ENCODE measurements around the gene PKHD1. TPM values are rescaled to one million over a fixed set of nuclear protein-coding genes. Genes with fewer than 3 reads are reported as not detected.

PKHD1 gene
- total and polyA plus RNA-seq, 2 of the 8 experiments (the other 6 are each of a cell fraction or from before 2014, with no cell fraction given) = 0.06 to 0.09 TPM

DNA sequence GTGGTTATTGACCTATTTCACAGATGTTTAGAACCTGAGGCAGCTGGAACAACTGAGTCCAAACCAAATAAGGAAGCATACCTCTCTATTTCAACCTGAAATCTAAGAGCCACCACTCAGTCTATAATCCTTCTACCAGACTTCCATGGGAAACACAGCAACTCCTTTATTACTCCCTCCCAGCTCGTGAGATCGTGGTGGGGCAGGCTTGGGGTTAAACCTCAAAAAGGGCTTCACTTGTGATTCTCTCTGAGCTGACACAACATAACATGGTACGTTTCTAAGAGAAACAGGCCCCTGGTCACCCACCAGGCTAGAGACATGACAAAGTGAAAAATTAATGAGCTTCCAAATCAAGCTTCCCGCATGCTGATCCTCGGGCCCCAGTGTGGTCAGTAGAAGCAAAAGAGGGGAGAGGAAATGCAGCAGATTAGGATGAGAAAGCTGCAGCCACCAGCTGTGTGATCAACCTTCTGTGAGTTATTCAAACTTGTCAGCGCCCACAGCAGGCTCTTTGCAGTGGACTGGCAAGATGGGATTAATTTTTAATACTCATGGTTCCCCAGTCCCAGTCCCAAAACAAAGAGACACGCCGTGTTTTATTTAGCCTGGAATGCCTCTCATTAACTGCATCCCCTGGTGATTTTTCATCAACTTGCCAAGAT, 9.3 kb downstream of the PKHD1 start (continued):
- TF ChIP-seq HDAC6 (IDR thresholded peaks at IDR 0.05; ENCODE audit: low read depth, low read length) (no peak), KDM5A (IDR thresholded peaks at IDR 0.05; ENCODE audit: low read length) (no peak), EP300 (IDR thresholded peaks at IDR 0.05; ENCODE audit: borderline replicate concordance in 1 of 2, low read depth in 2 of 2, low read length in 2 of 2) (no peak), SIRT6 (IDR thresholded peaks at IDR 0.05; ENCODE audit: low read length) (no peak)

Data from H1 (cell line).